HG02885 (cell line): ENCODE results near the gene MYL9.

Experiments
- ATAC-seq: cut with Tn5 transposase; IDR thresholded peaks from one replicate; pipeline ENCODE4 v1.9.1; 2021; ENCODE audit warnings: mild to moderate bottlenecking; ENCODE audit not compliant: unreplicated experiment, poor library complexity

MYL9 gene

DNA sequence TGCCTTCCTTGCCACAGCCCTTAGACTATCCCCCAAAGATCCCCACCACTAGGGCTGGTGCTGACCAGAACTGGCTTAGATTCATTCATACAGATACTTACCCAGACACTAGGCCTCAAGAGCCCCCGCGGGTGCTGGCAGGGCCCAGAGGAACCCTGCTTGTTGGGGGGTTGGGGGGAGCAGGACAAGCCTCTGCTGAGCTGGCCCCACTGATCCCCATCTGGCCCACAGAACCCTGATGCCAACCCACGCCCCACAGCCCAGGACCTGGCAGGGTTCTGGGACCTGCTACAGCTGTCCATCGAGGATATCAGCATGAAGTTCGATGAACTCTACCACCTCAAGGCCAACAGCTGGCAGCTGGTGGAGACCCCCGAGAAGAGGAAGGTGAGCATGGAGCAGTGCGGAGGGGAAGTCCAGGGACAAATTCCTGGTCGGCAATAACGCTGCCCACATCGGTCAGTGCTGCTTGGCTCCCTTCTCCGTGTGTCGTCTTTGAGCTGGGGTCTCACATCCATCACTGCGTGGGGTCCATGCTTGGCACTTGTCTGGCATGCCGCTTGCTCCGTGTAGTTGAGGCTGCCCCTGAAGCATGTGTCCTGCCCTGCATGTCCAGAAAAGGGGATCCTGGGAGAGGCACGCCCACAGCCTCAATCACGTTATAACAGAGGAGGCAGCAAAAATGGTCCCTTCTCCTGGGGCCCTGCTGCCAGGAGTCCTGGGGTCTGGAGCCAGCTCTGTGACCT lies 15.5 kb upstream of the MYL9 start:
- ATAC-seq = no peak

DNA sequence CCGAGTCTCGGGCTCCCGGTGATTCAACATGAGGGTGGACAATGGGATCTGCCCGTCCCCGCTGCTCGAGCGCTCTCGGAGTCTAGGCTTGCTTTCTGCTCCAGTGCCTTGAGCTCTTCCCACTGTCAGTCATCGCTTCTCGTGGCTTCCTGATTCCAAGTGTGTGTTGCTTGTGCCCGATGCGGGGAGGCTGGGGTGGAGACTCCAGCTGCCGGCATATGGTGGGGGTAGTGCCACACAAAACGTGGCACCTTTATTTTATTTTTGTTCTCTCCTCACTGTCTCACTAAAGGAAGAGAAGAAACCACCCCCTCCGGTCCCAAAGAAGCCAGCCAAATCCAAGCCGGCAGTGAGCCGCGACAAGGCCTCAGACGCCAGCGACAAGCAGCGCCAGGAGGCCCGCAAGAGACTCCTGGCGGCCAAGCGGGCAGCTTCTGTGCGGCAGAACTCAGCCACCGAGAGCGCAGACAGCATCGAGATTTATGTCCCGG lies 14.8 kb upstream of the MYL9 start:
- no peak for ATAC-seq

DNA sequence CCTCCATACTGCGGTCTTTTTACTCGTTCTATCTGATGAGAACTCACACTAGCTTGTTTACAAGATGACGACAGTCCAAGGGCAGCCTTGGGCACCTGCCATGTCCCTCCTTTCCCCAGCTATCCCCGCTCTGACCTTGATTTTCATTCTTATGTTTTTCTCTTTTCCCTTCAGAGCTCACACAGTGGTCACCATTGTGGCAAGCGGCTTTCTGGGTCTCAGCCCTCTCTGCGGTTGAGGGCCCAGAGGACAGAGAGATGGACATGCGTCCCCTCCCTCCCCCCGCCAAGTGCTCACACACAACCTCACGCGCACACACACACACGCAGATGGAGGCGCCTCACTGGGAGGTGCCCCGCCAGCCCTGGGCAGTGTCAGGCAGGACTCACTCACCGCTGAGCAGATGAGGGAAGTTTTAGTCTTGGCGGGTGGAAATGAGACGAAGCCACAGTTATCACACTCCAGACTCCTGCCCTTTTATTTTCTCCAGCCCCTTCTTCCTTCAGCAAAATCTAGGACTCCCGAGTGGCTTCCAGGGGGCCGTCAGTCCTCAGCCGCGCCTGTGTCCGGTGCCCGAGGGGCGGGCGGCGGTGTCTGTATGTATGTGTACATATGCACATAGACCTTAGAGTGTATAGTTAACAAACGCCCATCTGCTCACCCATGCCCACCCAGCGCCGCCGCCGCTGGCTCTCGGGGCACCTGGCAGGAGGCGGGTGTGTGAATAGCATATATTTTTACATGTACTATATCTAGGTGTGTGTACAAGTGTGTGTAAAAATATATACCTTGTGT lies 13.8 kb upstream of the MYL9 start:
- no peak for ATAC-seq

DNA sequence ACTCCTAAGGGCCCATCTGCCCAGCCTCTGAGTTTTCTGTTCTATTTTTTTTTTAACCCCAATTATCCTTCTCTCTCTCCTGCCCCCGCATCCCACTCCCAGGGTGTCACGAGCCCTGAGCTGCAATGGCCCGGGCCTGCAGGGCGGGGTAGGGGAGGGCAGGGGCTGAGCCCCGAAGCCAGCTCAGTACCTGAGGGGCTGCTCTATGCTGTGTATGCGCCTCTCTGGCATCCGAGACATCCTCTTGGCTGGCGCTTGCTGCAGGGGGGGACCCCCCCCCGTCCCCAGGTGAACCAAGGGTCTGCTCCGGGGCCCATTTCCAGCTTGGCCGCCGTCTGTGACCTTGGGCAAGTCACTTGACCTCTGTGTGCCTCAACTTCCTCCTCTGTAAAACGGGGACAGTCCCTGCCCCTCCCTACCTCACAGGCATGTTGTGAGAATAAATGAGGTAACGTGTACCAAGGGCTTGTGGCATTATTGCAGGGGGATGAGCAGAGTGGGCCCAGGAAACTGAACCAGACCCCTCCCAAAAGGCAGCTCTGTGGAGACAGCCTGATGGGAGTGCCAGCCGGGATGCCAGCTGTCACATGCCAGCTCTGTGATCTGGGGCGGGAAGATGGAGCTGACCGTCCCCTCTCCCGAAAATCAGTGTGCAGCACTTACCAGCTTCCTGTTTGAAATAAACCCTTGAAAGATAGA lies 13.0 kb upstream of the MYL9 start:
- ATAC-seq = no peak

DNA sequence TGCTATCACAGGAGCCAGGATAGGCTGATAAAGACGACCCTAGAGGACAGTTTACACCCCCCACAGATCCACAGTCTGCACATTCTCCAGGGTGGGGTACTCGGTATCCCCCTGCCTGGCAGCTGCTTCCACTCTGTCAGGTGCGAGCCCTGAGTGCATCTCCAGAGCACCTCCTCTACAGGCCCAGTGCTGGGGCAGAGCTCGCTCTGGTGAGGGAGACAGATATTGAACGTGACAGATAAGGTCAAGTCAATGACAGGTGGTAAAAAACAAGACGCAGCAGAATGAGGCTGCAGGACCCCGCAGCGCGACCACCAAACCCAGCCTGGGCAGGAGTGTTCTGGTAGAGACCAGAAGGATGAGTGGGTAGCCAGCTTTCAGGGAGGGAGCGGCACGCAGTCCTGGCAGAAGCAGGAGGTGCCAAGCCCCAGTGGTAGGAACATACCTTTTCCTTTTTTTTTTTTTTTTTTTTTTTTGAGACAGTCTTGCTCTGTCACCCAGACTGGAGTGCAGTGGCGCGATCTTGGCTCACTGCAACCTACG lies 12.4 kb upstream of the MYL9 start:
- no peak for ATAC-seq

DNA sequence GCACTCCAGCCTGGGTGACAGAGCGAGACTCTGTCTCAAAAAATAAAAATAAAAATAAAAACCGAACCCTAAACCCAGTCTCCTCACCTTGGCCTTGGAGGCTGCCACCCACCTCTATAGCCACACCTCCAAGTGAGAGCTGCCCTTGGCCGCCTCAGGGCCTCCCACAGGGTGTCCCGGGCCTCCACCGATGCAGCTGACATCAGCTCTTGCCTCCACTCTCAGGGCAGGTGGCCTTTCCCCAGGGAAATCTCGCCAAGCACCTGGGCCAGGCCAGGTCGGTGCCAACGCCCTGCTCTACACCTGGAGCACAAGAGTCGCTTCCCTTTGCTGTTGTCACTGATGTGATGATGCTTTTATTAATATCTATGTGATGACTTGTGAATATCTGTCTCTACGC lies 8.9 kb upstream of the MYL9 start:
- no peak for ATAC-seq

DNA sequence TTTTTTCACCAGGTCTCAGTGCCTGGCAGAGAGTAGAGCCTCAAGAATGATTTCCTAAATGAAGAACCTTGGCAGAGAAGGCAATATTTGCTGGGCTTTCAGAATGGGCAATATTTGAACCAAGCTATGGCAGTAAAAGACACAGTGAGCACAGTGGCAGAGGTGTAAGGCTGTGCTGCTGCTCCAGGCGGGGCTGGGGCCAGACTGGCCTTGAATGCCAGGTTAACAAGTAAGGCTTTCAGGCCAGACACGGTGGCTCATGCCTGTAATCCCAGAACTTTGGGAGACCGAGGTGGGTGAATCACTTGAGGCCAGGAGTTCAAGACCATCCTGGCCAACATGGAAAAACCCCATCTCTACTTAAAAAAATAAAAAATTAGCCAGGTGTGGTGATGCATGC lies 8.5 kb upstream of the MYL9 start:
- ATAC-seq = no peak

DNA sequence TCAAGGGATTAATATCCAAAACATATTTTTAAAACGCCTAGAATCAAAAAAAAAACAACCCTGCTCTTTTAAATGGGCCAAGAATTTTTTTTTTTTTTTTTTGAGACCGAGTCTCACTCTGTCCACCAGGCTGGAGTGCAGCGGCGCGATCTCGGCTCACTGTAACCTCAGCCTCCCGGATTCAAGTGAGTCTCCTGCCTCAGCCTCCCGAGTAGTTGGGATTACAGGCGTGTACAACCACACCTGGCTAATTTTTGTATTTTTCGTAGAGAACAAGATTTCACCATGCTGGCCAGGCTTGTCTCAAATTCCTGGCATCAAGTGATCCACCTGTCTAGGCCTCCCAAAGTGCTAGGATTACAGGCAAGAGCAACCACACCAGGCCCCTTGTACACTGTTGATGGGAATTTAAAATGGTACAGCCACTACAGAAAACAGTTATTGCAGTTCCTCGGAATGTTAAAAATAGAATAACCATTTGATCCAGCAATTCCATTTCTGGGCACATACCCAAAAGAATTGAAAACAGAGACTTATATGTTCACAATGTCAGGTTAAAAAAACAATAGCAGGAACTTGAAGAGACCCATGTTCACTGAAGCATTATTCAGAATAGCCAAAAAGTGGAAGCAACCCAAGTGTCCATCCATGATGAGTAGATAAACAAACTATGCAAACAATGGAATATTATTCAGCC lies 3.1 kb upstream of the MYL9 start:
- ATAC-seq = no peak

DNA sequence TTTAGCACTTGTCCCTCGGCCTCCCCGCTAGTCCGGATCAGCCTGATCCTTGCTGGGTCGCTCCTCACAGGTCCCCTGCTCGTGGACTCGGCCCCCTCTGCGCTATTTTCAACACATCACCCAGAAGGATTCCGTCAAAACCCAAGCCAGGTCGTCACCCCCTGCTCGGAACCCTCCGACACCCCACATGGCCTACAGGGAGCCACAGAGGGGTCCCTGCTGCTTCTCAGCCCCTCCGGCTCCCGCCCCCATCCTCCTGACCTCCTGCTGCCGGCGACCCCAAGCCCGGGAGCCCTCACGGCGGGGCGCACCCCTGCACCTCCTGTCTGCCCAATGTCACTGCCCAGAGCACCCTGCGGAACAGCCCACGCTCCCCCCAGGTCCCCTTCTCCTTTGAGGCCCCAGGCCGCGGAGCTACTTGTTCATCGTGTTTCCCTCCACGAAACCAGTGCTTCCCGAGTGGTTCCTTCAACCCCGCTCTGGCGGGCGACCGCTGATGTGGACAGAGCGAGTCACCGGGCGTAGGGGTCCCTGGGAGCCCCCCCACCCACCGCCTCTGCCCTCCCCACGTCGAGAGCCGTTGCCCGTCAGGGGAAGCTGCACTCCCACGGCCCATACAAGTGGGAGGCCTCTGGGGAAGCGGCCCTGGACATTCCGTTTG lies 638 bp upstream of the MYL9 start:
- ATAC-seq = no peak

DNA sequence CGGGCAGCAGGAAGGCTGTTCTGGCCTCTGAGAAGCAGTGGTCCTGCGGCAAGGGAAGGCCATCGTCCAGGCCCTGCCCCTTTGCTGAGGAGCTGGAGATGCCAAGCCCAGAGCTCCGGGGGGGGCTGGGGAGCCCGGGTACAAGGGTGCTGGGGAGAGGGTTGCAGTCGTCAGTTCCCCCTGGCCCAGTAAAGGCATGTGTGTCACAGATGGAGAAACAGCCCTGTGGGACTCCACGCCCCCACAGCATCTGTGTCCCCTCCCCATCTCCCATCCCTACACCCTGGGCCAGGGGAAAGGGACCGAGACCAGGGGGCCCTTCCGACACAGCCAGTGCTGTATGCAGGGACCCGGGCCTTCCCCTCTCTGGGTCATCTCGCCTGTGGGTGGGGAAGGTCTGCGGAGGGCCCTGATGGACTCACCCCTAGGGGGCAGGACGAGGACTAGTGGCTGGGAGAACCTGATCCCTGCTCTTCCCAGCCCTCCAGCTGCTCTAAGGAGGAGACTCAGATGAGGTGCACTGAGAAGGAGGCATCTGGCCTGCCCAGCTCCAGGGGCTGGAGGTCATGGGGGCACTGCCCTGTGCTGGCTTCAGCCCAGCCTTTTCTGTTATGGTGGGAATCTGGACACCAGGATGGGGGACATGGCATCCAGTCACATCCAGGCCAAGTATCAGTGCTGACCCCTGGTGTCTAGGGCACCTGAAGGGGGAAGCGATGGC lies 609 bp downstream of the MYL9 start:
- no peak for ATAC-seq

DNA sequence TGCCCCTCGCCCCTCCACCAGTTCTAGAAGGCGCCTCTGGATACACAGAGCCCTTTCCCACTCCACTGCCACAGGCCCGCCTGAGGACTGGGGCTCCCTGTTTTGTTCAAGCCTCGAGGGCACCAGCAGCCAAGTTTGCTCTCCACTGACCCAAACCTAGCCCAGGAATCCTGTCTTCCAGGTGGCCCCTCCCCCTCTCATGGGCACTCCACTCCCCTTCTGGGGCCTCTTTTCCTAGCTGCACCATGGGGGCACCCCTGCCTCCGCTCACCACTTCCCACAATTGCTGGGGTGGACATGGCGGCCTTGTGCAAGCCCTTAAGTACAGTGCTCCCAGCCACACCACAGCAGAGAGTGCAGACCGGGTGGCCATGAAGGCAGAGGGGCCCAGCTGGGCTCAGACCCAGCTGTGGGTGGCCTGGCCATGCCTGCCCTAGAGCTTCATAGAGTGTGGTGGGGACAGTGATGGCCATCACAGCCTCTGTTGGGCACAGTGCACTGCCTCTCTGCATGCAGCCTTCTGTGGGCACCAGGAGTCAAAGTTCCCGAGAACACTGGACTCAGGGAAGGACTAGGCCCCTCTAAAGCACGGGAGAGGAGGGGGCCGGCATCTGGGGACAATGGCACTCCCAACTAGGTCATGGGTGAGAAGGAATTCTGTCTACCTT lies 1.3 kb downstream of the MYL9 start:
- ATAC-seq = no peak

DNA sequence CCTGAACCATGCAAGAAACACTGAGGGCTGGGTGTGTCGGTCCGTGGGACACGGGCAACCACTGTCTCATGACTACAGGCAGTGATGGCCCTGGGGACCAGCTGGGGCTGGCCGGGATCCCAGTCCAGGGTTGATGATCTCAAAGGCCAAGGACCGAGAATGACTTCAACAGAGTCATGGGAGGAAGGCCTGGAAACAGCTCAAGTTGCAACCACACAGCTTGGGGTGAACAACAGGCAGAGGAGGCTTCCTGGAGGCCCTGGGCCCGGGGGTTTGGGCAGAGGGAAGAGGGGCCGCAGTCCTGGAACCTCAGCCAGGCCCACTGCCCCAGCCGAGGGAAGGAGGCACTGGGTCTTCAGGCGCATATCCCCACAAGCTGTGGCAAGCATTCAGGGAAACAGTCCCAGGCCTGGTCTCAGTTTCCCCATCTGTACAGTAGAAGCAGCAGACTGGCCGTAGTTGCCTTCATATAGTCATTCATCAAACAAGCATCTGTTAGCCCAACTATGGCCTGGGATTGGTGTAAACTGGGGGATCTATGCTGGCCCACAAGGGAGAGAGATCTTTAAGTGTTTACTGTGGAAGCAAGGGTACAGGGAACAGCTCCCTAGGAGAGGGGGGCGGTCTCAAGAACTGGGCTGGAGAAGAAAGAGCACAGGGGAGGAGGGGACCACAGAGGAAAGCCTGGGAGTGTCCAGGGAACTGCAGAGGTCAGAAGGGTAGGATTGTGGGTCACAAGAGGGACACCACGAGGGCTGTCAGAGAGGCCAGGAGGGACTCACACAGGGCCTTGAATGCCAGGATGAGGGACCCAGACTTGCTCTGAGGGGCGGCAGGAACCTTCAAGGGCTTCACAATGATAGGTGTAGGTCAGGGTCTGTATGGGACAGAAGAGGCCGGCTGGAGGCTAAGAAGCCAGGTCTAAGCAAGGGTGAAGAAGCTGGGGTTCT lies 2.1 kb downstream of the MYL9 start:
- no peak for ATAC-seq

DNA sequence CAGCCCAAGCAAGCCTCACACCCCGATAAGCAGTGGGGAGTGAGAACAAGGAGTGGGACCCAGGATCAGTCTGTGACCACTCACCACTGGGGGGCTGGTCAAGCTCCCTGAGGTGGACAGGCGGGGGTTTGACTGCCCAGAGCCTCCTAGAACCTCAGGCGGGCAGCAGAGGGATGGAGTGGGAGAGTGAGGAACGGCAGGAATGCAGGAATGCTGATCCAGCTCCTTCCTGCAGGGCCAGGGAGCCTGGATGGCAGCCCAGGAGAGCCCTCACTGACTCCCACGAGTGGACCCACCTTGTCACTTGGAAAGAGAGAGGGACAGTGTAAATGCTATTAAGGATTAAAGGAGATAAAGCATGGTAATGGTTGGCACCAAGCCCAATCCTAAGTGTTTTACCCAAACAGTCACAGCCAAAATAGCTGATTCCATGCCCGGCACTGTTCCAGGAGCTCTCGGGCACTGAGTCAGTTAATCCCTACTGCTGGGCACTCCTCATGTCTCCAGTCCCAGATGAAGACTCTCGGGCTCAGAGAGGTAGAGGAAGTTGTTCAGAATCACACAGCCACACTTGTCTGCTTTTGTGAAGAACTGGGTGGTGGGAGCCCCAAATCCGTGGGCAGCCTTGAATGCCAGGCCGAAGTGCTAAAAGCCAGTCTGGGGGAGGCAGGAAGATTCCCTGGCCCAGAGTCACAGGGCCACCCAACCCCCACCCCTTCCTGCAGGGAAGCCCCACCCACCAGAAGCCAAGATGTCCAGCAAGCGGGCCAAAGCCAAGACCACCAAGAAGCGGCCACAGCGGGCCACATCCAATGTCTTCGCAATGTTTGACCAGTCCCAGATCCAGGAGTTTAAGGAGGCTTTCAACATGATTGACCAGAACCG lies 3.1 kb downstream of the MYL9 start:
- ATAC-seq = no peak

DNA sequence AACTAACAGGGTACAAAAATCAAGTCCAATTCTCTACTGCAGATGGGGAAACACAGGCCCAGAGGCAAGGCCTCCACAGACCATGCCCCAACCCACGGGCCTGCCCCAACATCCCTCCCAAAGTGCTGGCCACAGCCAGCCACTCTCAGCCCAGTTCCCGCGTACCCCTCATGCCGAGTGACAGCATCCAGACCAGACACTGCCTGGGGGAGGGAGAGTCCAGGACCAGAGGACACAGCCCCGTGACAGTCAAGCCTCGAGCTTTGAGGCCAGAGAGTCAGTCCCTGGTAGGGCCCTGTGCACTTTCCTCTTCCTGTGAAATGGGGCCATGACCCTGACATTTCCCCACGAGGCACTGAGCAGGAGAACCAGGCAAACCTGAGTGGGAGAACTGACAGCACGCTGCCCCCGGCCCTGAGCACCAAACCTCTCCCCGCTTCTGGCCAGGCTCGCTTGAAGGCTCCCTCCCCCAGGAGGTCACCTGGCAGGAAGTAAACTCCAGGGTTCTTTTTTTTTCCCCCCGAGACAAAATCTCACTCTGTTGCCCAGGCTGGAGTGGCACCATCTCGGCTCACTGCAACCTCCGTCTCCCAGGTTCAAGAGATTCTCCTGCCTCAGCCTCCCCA lies 4.9 kb downstream of the MYL9 start:
- no peak for ATAC-seq

DNA sequence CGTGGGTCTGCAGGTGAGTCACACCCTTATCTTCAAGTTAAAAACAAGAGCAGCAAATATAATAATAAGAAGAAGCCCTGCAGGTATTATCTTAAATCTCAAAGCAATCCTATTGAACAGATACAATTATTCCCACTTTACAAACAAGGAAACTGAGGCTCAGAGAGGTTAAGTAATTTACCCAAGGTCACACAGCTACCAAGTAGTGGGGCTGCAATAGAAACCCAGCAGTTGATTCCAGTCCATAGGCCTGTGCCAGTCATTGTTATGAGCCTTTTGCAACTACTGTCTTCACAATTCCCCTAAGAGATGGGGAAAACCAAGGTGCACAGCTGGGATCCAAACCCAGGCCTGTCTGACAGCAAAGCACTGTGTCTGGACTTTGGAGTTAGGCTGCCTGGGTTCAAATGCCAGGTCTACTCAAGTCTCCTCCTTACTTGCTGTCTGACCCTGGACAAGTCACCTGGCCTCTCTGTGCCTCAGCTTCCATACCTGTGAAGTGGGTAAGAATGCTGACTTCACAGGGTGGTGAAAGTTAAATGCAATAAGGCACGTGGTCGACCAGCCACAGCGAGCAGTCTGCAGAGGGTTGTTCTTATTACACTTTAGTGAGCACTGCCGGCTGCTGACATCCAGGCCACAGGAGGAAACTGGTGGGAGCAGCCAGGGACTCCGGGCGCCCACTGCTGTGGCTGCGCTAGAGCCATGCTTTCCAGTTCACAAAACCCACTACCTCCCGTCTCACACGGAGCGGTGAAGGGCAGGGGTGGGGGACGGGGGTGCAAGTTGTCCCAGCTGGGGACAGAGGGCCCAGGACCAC lies 6.1 kb downstream of the MYL9 start:
- no peak for ATAC-seq
